Muscle layer of colon (tissue), 2 donors: ENCODE results near the gene SEPHS1.
"Not testable (repeated sequence)": the region's sequence is repeated elsewhere in the genome, so short reads cannot be mapped to it uniquely, and the experiment has no call there.

ENCODE experiments used
- H3K27ac ChIP-seq: one replicate; pipeline ENCODE4 v1.7.0; 2013; ENCODE audit warnings: low read depth, mild to moderate bottlenecking, low read length, moderate library complexity
- H3K27me3 ChIP-seq, 2 donors: one replicate each; pipeline ENCODE4 v1.7.0; 2013; ENCODE audit warnings: low read length in 2 of 2, mild to moderate bottlenecking in 2 of 2; ENCODE audit not compliant: insufficient read depth in 2 of 2, control insufficient read depth in 1 of 2
- H3K36me3 ChIP-seq: one replicate; pipeline ENCODE4 v1.7.0; 2013; ENCODE audit warnings: mild to moderate bottlenecking, low read length; ENCODE audit not compliant: insufficient read depth
- H3K4me1 ChIP-seq: one replicate; pipeline ENCODE4 v1.7.0; 2013; ENCODE audit warnings: mild to moderate bottlenecking, low read length; ENCODE audit not compliant: insufficient read depth
- H3K4me3 ChIP-seq, 2 donors: one replicate each; pipeline ENCODE4 v1.7.0; 2013; ENCODE audit warnings: low read length in 2 of 2, low read depth in 1 of 2, mild to moderate bottlenecking in 1 of 2, moderate library complexity in 1 of 2
- H3K9ac ChIP-seq: one replicate; pipeline ENCODE4 v1.7.0; 2013; ENCODE audit warnings: low read length
- H3K9me3 ChIP-seq: one replicate; pipeline ENCODE4 v1.7.0; 2013; ENCODE audit warnings: mild to moderate bottlenecking, low read length
- donor health status: abdominal sarcoma.
- donor health status: Adenocarcinoma of cecum.

SEPHS1 gene

GRCh38 chr10:13382703-13383398, 34.8 kb upstream of the SEPHS1 start:
- no peaks in the 10 kb centered on the region for H3K9me3 ChIP-seq
- H3K4me3 ChIP-seq = peak overlapping the region in 1 of 2 donors; percentile 19
- H3K27me3 ChIP-seq = peaks cover 5 to 17% of the 10 kb centered on the region in 2 donors
- peaks cover 6% of the 10 kb centered on the region for H3K4me1 ChIP-seq
- H3K36me3 ChIP-seq = no peaks in the 10 kb centered on the region
- H3K27ac ChIP-seq = no peak overlapping the region
- H3K9ac ChIP-seq = no peak overlapping the region

GRCh38 chr10:13379061-13379460, 31.0 kb upstream of the SEPHS1 start:
- not testable (repeated sequence) for H3K36me3 ChIP-seq, H3K4me1 ChIP-seq, H3K27ac ChIP-seq, H3K4me3 ChIP-seq, H3K9me3 ChIP-seq, H3K9ac ChIP-seq
- H3K27me3 ChIP-seq = peaks cover 5 to 14% of the 10 kb centered on the region in 2 donors

GRCh38 chr10:13376746-13377145, 28.7 kb upstream of the SEPHS1 start:
- Histone ChIP-seq H3K27me3 (no peaks in the 10 kb centered on the region), H3K9ac (no peak overlapping the region)

GRCh38 chr10:13376297-13376696, 28.2 kb upstream of the SEPHS1 start:
- no peak overlapping the region for H3K27ac ChIP-seq
- no peak overlapping the region for H3K4me3 ChIP-seq
- no peaks in the 10 kb centered on the region for H3K4me1 ChIP-seq
- no peak overlapping the region for H3K9ac ChIP-seq
- H3K9me3 ChIP-seq = no peaks in the 10 kb centered on the region
- H3K36me3 ChIP-seq = no peaks in the 10 kb centered on the region
- H3K27me3 ChIP-seq = no peaks in the 10 kb centered on the region

More at GRCh38 chr10:13376746-13377145, 28.7 kb upstream of the SEPHS1 start:
- H3K9me3 ChIP-seq = no peaks in the 10 kb centered on the region
- H3K4me1 ChIP-seq = no peaks in the 10 kb centered on the region
- H3K36me3 ChIP-seq = no peaks in the 10 kb centered on the region
- no peak overlapping the region for H3K27ac ChIP-seq
- H3K4me3 ChIP-seq = no peak overlapping the region

- H3K27ac ChIP-seq = no peak overlapping the region
- H3K27me3 ChIP-seq = no peaks in the 10 kb centered on the region
- no peaks in the 10 kb centered on the region for H3K4me1 ChIP-seq
- no peak overlapping the region for H3K9ac ChIP-seq
- H3K4me3 ChIP-seq = no peak overlapping the region
- H3K9me3 ChIP-seq = no peaks in the 10 kb centered on the region
- no peaks in the 10 kb centered on the region for H3K36me3 ChIP-seq
Measured at GRCh38 chr10:13375791-13376190, 27.7 kb upstream of the SEPHS1 start.

GRCh38 chr10:13373644-13374043, 25.6 kb upstream of the SEPHS1 start:
- Histone ChIP-seq H3K27ac (no peak overlapping the region), H3K9me3 (no peaks in the 10 kb centered on the region), H3K4me1 (no peaks in the 10 kb centered on the region), H3K4me3 (no peak overlapping the region), H3K27me3 (no peaks in the 10 kb centered on the region), H3K9ac (no peak overlapping the region), H3K36me3 (no peaks in the 10 kb centered on the region)

- no peaks in the 10 kb centered on the region for H3K4me1 ChIP-seq
- H3K27me3 ChIP-seq = no peaks in the 10 kb centered on the region
- no peak overlapping the region for H3K4me3 ChIP-seq
- H3K9me3 ChIP-seq = no peaks in the 10 kb centered on the region
- H3K27ac ChIP-seq = no peak overlapping the region
- no peaks in the 10 kb centered on the region for H3K36me3 ChIP-seq
- H3K9ac ChIP-seq = no peak overlapping the region
Measured at GRCh38 chr10:13372524-13372923, 24.4 kb upstream of the SEPHS1 start.

GRCh38 chr10:13371897-13372470, 23.9 kb upstream of the SEPHS1 start:
- Histone ChIP-seq H3K9me3 (no peaks in the 10 kb centered on the region), H3K4me1 (no peaks in the 10 kb centered on the region), H3K9ac (no peak overlapping the region), H3K4me3 (no peak overlapping the region), H3K27me3 (no peaks in the 10 kb centered on the region), H3K36me3 (no peaks in the 10 kb centered on the region), H3K27ac (no peak overlapping the region)

GRCh38 chr10:13366891-13367290, 18.8 kb upstream of the SEPHS1 start:
- H3K4me1 ChIP-seq = no peaks in the 10 kb centered on the region

GRCh38 chr10:13365831-13366230, 17.7 kb upstream of the SEPHS1 start:
- Histone ChIP-seq H3K27ac (no peak overlapping the region), H3K4me1 (no peaks in the 10 kb centered on the region), H3K4me3 (no peak overlapping the region), H3K36me3 (no peaks in the 10 kb centered on the region), H3K9ac (no peak overlapping the region), H3K9me3 (no peaks in the 10 kb centered on the region), H3K27me3 (no peaks in the 10 kb centered on the region)

More at GRCh38 chr10:13366891-13367290, 18.8 kb upstream of the SEPHS1 start:
- Histone ChIP-seq H3K9me3 (no peaks in the 10 kb centered on the region), H3K9ac (no peak overlapping the region), H3K36me3 (no peaks in the 10 kb centered on the region), H3K27ac (no peak overlapping the region), H3K27me3 (no peaks in the 10 kb centered on the region), H3K4me3 (no peak overlapping the region)

GRCh38 chr10:13365243-13365642, 17.1 kb upstream of the SEPHS1 start:
- no peaks in the 10 kb centered on the region for H3K36me3 ChIP-seq
- no peaks in the 10 kb centered on the region for H3K9me3 ChIP-seq
- no peak overlapping the region for H3K4me3 ChIP-seq
- H3K4me1 ChIP-seq = no peaks in the 10 kb centered on the region
- no peak overlapping the region for H3K27ac ChIP-seq
- no peaks in the 10 kb centered on the region for H3K27me3 ChIP-seq
- H3K9ac ChIP-seq = no peak overlapping the region

GRCh38 chr10:13360587-13360986, 12.5 kb upstream of the SEPHS1 start:
- no peaks in the 10 kb centered on the region for H3K27me3 ChIP-seq
- no peaks in the 10 kb centered on the region for H3K36me3 ChIP-seq
- H3K27ac ChIP-seq = no peak overlapping the region
- H3K9me3 ChIP-seq = no peaks in the 10 kb centered on the region
- no peak overlapping the region for H3K4me3 ChIP-seq
- no peak overlapping the region for H3K9ac ChIP-seq
- no peaks in the 10 kb centered on the region for H3K4me1 ChIP-seq
